Activated CD4-positive, alpha-beta T cell treated with anti-CD3 and anti-CD28 coated beads for 4 hours (primary cell): ENCODE data around the gene DUSP8.

Source experiments
- DNase-seq, 2 donors: peaks; one replicate each; pipeline ENCODE4 v3.0.0-alpha.2; 2020

The DUSP8 gene

GRCh38 chr11:1531449-1532013 is 40.5 kb downstream of the DUSP8 start:
- DNase-seq, result no peak

GRCh38 chr11:1530686-1531448 is 41.2 kb downstream of the DUSP8 start:
- no peak for DNase-seq

GRCh38 chr11:1529774-1530173 is 42.3 kb downstream of the DUSP8 start:
- no peak for DNase-seq

GRCh38 chr11:1529286-1529685 is 42.8 kb downstream of the DUSP8 start:
- no peak for DNase-seq

- no peak for DNase-seq
Observed at GRCh38 chr11:1528710-1529109, 43.4 kb downstream of the DUSP8 start.

GRCh38 chr11:1526785-1527184 is 45.3 kb downstream of the DUSP8 start:
- DNase-seq, result no peak

- DNase-seq, result no peak
Observed at GRCh38 chr11:1523779-1524178, 48.3 kb downstream of the DUSP8 start.

GRCh38 chr11:1523077-1523476 is 49.0 kb downstream of the DUSP8 start:
- no peak for DNase-seq

GRCh38 chr11:1522081-1522424 is 50.0 kb downstream of the DUSP8 start:
- DNase-seq, result no peak

GRCh38 chr11:1521382-1522080 is 50.5 kb downstream of the DUSP8 start:
- DNase-seq, result no peak

- DNase-seq, result no peak
Observed at GRCh38 chr11:1520663-1521267, 51.3 kb downstream of the DUSP8 start.

GRCh38 chr11:1520209-1520662 is 51.8 kb downstream of the DUSP8 start:
- no peak for DNase-seq

- DNase-seq, result no peak
Observed at GRCh38 chr11:1519028-1520010, 52.8 kb downstream of the DUSP8 start.

- DNase-seq, result no peak
Observed at GRCh38 chr11:1518301-1518700, 53.8 kb downstream of the DUSP8 start.

GRCh38 chr11:1517117-1518005 is 54.7 kb downstream of the DUSP8 start:
- DNase-seq, result no peak

- DNase-seq, result no peak
Observed at GRCh38 chr11:1516273-1517067, 55.6 kb downstream of the DUSP8 start.

GRCh38 chr11:1515082-1516060 is 56.7 kb downstream of the DUSP8 start:
- DNase-seq, result peak; percentile 63 to 74

GRCh38 chr11:1514336-1515061 is 57.6 kb downstream of the DUSP8 start:
- DNase-seq, result no peak
